HepG2 (cell line): Measurements from ENCODE around the gene RIPK1. TPM values are rescaled to one million over a fixed set of nuclear protein-coding genes. Genes with fewer than 3 reads are reported as not detected.

Source experiments
- AHR ChIP-seq: IDR thresholded peaks from 2 replicates; pipeline ENCODE4 v1.6.1; 2018; ENCODE audit warnings: missing genetic modification reagents, missing compliant biosample characterization
- MAF1 ChIP-seq: sonication (generic); formaldehyde crosslinking; IDR thresholded peaks from 2 replicates; pipeline ENCODE4 v1.5.0; 2020; ENCODE audit warnings: missing genetic modification reagents, borderline replicate concordance
- SALL2 ChIP-seq: sonication (generic); formaldehyde crosslinking; IDR thresholded peaks from 2 replicates; pipeline ENCODE4 v1.8.1; 2023; ENCODE audit warnings: mild to moderate bottlenecking, missing genetic modification reagents, inconsistent platforms
- SNAPC4 ChIP-seq: sonication (generic); formaldehyde crosslinking; IDR thresholded peaks from 2 replicates; pipeline ENCODE4 v1.4.0; 2020; ENCODE audit warnings: mild to moderate bottlenecking, missing genetic modification reagents
- ZBTB44 ChIP-seq: sonication (generic); formaldehyde crosslinking; IDR thresholded peaks from 2 replicates; pipeline ENCODE4 v1.4.0; 2020; ENCODE audit warnings: missing genetic modification reagents
- ZNF318 ChIP-seq: sonication (generic); formaldehyde crosslinking; IDR thresholded peaks from 2 replicates; pipeline ENCODE4 v1.4.0; 2020; ENCODE audit warnings: mild to moderate bottlenecking, missing genetic modification reagents
- ZNF451 ChIP-seq: sonication (generic); formaldehyde crosslinking; IDR thresholded peaks from 2 replicates; pipeline ENCODE4 v1.5.0; 2020; ENCODE audit warnings: mild to moderate bottlenecking, missing genetic modification reagents
- polyA plus RNA-seq, 8 experiments: library from polyadenylated mRNA; depleted of rRNA in 3 of 8; stranded (reverse) in 7 of 8; unstranded in 1 of 8; fragments of >200 nt; fragmentation: Illumina TruSeq in 4 of 8; extraction: Trizol in 4 of 8; gene quantifications; 2 replicates each; pipeline versions ENCODE4 v1.2.1 to v1.2.3, GENCODE V29; 2011 to 2016; ENCODE audit warnings: low read depth in 4 of 8, missing spikeins in 1 of 8, mixed read lengths in 1 of 8; ENCODE audit not compliant: insufficient read depth in 1 of 8
- total RNA-seq, 5 experiments: library from RNA; depleted of rRNA; stranded (reverse); fragments of >200 nt; fragmentation: Illumina TruSeq; extraction: Trizol; gene quantifications; 2 replicates each; pipeline ENCODE4 v1.2.3, GENCODE V29; 2016; ENCODE audit warnings: low read depth in 1 of 5
- TF ChIP-seq, protein P1 (sequence below): sonication (generic); formaldehyde crosslinking; IDR thresholded peaks from 2 replicates; pipeline ENCODE4 v1.9.0; 2021; ENCODE audit warnings: missing genetic modification reagents, borderline replicate concordance
- TF ChIP-seq, protein P2 (sequence below): IDR thresholded peaks from 2 replicates; pipeline ENCODE4 v1.6.1; 2012; ENCODE audit warnings: low read depth, low read length, improper control_type of control experiment

RIPK1 gene
- total and polyA plus RNA-seq, 2 of the 13 experiments (the other 11 are each of a cell fraction or from before 2014, with no cell fraction given), result 9.0 to 10.3 TPM

- TF ChIP-seq ZNF318 (CRISPR knock-in tag), result no peak
- peak; percentile 94 for TF ChIP-seq SALL2 (CRISPR knock-in tag)
- no peak for TF ChIP-seq ZBTB44 (CRISPR knock-in tag)
- peak; percentile 53; the same call in 1 of the 2 replicates for TF ChIP-seq MAF1 (CRISPR knock-in tag)
- TF ChIP-seq, protein P1, sequence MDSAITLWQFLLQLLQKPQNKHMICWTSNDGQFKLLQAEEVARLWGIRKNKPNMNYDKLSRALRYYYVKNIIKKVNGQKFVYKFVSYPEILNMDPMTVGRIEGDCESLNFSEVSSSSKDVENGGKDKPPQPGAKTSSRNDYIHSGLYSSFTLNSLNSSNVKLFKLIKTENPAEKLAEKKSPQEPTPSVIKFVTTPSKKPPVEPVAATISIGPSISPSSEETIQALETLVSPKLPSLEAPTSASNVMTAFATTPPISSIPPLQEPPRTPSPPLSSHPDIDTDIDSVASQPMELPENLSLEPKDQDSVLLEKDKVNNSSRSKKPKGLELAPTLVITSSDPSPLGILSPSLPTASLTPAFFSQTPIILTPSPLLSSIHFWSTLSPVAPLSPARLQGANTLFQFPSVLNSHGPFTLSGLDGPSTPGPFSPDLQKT (CRISPR knock-in tag), result no peak
- peak; percentile 87 for TF ChIP-seq ZNF451 (CRISPR knock-in tag)
- no peak for TF ChIP-seq SNAPC4 (CRISPR knock-in tag)
- TF ChIP-seq AHR, result peak; percentile 92; the same call in 1 of the 2 replicates
- TF ChIP-seq, protein P2, sequence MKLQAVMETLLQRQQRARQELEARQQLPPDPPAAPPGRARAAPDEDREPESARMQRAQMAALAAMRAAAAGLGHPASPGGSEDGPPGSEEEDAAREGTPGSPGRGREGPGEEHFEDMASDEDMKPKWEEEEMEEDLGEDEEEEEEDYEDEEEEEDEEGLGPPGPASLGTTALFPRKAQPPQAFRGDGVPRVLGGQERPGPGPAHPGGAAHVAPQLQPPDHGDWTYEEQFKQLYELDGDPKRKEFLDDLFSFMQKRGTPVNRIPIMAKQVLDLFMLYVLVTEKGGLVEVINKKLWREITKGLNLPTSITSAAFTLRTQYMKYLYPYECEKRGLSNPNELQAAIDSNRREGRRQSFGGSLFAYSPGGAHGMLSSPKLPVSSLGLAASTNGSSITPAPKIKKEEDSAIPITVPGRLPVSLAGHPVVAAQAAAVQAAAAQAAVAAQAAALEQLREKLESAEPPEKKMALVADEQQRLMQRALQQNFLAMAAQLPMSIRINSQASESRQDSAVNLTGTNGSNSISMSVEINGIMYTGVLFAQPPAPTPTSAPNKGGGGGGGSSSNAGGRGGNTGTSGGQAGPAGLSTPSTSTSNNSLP, result peak; percentile 29; the same call in 1 of the 2 replicates
Observed at GRCh38 chr6:3157131-3157933, 89.0 kb downstream of the RIPK1 start, which contains the start of gene TUBB2A (continued).
